Testis (tissue), 3 donors: ENCODE measurements around the gene CAMK2G. TPM values are rescaled to one million over a fixed set of nuclear protein-coding genes. Genes with fewer than 3 reads are reported as not detected.

Source experiments
- DNase-seq: peaks from one replicate; pipeline ENCODE4 v3.0.0-alpha.2; 2019
- H3K27ac ChIP-seq, 2 donors: fragments of 200-600 bp; sonication (generic); one replicate each; pipeline ENCODE4 v1.5.1; 2019
- H3K27me3 ChIP-seq: fragments of 200-600 bp; sonication (generic); one replicate; pipeline ENCODE4 v1.5.1; 2019
- H3K36me3 ChIP-seq: fragments of 200-600 bp; sonication (generic); one replicate; pipeline ENCODE4 v1.5.1; 2017; ENCODE audit warnings: low read depth; ENCODE audit errors: missing control alignments
- H3K4me1 ChIP-seq: fragments of 200-600 bp; sonication (generic); one replicate; pipeline ENCODE4 v1.5.1; 2019
- H3K4me3 ChIP-seq, 2 donors: fragments of 200-600 bp; sonication (generic); one replicate each; pipeline ENCODE4 v1.5.1; 2017 to 2019
- H3K9me3 ChIP-seq: fragments of 200-600 bp; sonication (generic); one replicate; pipeline ENCODE4 v1.5.1; 2017
- POLR2A ChIP-seq: fragments of 450-650 bp; IDR thresholded peaks from one replicate; pipeline ENCODE4 v1.6.1; 2017; ENCODE audit warnings: antibody characterized with exemption, mild to moderate bottlenecking, moderate library complexity
- WGBS, 2 donors: methylation state at CpG; one replicate each; pipeline ENCODE4 v1.1.5; 2018; 5-methylcytosine and 5-hydroxymethylcytosine counted together
- intact Hi-C: fragments of 100-400 bp; cut with DNase I; formaldehyde crosslinking; loops from one replicate; pipeline ENCODE4 v1.15.1; 2023; ENCODE audit warnings: low total_unique reads
- polyA plus RNA-seq: library from polyadenylated mRNA; stranded (reverse); fragments of 350-450 nt; fragmentation: Illumina TruSeq; extraction: RNeasy Lipid Tissue Mini Kit (QIAGEN cat#74804); gene quantifications from one replicate; pipeline ENCODE4 v1.2.3, GENCODE V29; 2014; ENCODE audit warnings: low read depth, low replicate concordance; ENCODE audit not compliant: insufficient read depth
- total RNA-seq, 2 donors: library from RNA; depleted of rRNA; stranded (reverse); fragments of >200 nt; gene quantifications; one replicate each; pipeline ENCODE4 v1.2.3, GENCODE V29; 2016
- TF ChIP-seq, protein P1 (sequence below), 3 experiments: fragments of 450-650 bp in 2 of 3; fragments of 200-600 bp in 1 of 3; sonication (generic) in 1 of 3; IDR thresholded peaks; one replicate each; pipeline ENCODE4 v1.5.1; 2016 to 2019; ENCODE audit warnings: antibody characterized with exemption in 3 of 3, mild to moderate bottlenecking in 2 of 3, moderate library complexity in 1 of 3

CAMK2G gene
- total and polyA plus RNA-seq, 3 donors from 2014 or later = 16.5 to 29.7 (median 25.4) TPM

GRCh38 chr10:73867871-73868631, 6.3 kb downstream of the CAMK2G start:
- intact Hi-C loops = no loop called here
- TF ChIP-seq POLR2A = no peak
- TF ChIP-seq, protein P1, sequence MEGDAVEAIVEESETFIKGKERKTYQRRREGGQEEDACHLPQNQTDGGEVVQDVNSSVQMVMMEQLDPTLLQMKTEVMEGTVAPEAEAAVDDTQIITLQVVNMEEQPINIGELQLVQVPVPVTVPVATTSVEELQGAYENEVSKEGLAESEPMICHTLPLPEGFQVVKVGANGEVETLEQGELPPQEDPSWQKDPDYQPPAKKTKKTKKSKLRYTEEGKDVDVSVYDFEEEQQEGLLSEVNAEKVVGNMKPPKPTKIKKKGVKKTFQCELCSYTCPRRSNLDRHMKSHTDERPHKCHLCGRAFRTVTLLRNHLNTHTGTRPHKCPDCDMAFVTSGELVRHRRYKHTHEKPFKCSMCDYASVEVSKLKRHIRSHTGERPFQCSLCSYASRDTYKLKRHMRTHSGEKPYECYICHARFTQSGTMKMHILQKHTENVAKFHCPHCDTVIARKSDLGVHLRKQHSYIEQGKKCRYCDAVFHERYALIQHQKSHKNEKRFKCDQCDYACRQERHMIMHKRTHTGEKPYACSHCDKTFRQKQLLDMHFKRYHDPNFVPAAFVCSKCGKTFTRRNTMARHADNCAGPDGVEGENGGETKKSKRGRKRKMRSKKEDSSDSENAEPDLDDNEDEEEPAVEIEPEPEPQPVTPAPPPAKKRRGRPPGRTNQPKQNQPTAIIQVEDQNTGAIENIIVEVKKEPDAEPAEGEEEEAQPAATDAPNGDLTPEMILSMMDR (IDR thresholded peaks at IDR 0.05) = no peak
- Histone ChIP-seq H3K4me3 (no peak overlapping the region), H3K4me1 (peaks cover 2% of the 10 kb centered on the region), H3K9me3 (no peaks in the 10 kb centered on the region), H3K27ac (no peak overlapping the region), H3K36me3 (no peaks in the 10 kb centered on the region), H3K27me3 (no peaks in the 10 kb centered on the region)
- no peak for DNase-seq
- 87 to 88% methylated on average over 10 to 11 of the region's 11 CpGs for WGBS, 2 donors

- DNase-seq = no peak
- H3K4me3 ChIP-seq = no peak overlapping the region
- H3K4me1 ChIP-seq = no peaks in the 10 kb centered on the region
- 81 to 87% methylated on average over 10 of the region's 10 CpGs for WGBS, 2 donors
- H3K27ac ChIP-seq = no peak overlapping the region
- H3K36me3 ChIP-seq = no peaks in the 10 kb centered on the region
- intact Hi-C loops = no loop called here
- no peaks in the 10 kb centered on the region for H3K27me3 ChIP-seq
- TF ChIP-seq POLR2A = no peak
- TF ChIP-seq, protein P1 (IDR thresholded peaks at IDR 0.05) = no peak
- no peaks in the 10 kb centered on the region for H3K9me3 ChIP-seq
Observed at GRCh38 chr10:73867126-73867807, 7.1 kb downstream of the CAMK2G start.

DNA sequence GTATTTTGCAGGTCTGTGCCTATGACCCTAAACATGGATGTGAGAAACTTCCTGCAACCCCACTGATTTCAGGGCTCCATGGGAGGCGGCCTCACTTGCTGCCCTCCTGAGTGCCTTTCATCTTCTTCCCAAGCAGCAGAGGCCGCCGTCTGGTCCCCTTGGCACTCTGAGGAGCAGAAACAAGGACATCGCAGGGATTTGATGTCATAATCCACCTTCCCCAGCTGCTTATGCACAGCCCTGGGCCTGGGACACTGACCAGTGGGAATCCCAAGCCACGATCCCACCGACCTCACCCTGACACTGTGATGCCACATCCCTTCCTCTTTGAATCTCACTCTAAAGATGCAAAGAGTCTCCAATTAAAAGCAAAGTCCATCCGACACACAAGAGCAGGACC, 7.7 kb downstream of the CAMK2G start:
- WGBS, 2 donors = 85 to 95% methylated on average over 7 of the region's 7 CpGs
- H3K4me3 ChIP-seq = no peak overlapping the region
- no peak overlapping the region for H3K27ac ChIP-seq
- no peaks in the 10 kb centered on the region for H3K36me3 ChIP-seq
- H3K4me1 ChIP-seq = no peaks in the 10 kb centered on the region
- no peaks in the 10 kb centered on the region for H3K27me3 ChIP-seq
- intact Hi-C loops = no loop called here
- H3K9me3 ChIP-seq = no peaks in the 10 kb centered on the region
- no peak for TF ChIP-seq POLR2A
- TF ChIP-seq, protein P1 (IDR thresholded peaks at IDR 0.05) = no peak
- no peak for DNase-seq

GRCh38 chr10:73865459-73866442, 8.6 kb downstream of the CAMK2G start:
- no peak for TF ChIP-seq POLR2A
- TF ChIP-seq, protein P1 (IDR thresholded peaks at IDR 0.05) = no peak
- Histone ChIP-seq H3K27ac (no peak overlapping the region), H3K36me3 (no peaks in the 10 kb centered on the region), H3K4me1 (no peaks in the 10 kb centered on the region), H3K27me3 (no peaks in the 10 kb centered on the region), H3K4me3 (no peak overlapping the region), H3K9me3 (no peaks in the 10 kb centered on the region)
- WGBS, 2 donors = 83 to 84% methylated on average over 5 to 11 of the region's 11 CpGs
- intact Hi-C loops = no loop called here
- DNase-seq = no peak
